Central memory CD8-positive, alpha-beta T cell (primary cell): ENCODE results near the gene FHAD1.
A peak's percentile ranks its signal among the peaks of the same experiment; 100 is the strongest.
"Not testable (repeated sequence)": the region's sequence is repeated elsewhere in the genome, so short reads cannot be mapped to it uniquely, and the experiment has no call there.

Experiments
- ATAC-seq: fragments of 150-1000 bp; cut with Tn5 transposase; replicated peaks from 2 replicates; pipeline ENCODE4 v1.10.0; 2022; ENCODE audit warnings: mild to moderate bottlenecking, moderate FRiP score, moderate number of reproducible peaks; ENCODE audit not compliant: poor library complexity, severe bottlenecking; ENCODE audit errors: extremely low read depth
- DNase-seq, 2 donors: peaks; one replicate each; pipeline ENCODE4 v3.0.0; 2021; ENCODE audit warnings: low spot score in 2 of 2
- H3K27ac Mint-ChIP-seq: one replicate; pipeline ENCODE4 v1.8.0; 2022; ENCODE audit warnings: low read depth, mild to moderate bottlenecking, moderate library complexity, mixed read lengths
- H3K27me3 Mint-ChIP-seq: one replicate; pipeline ENCODE4 v1.8.0; 2022; ENCODE audit warnings: mixed read lengths
- H3K36me3 Mint-ChIP-seq: one replicate; pipeline ENCODE4 v1.8.0; 2022; ENCODE audit warnings: mild to moderate bottlenecking, moderate library complexity, mixed read lengths; ENCODE audit not compliant: insufficient read depth
- H3K4me1 Mint-ChIP-seq: one replicate; pipeline ENCODE4 v1.8.0; 2022; ENCODE audit warnings: mixed read lengths
- H3K4me3 Mint-ChIP-seq: one replicate; pipeline ENCODE4 v1.8.0; 2022; ENCODE audit warnings: mild to moderate bottlenecking, moderate library complexity, mixed read lengths
- H3K9me3 Mint-ChIP-seq: one replicate; pipeline ENCODE4 v1.8.0; 2022; ENCODE audit warnings: mixed read lengths

The FHAD1 gene

GRCh38 chr1:15380601-15381508 is 133.8 kb downstream of the FHAD1 start:
- no peak overlapping the region for H3K27ac Mint-ChIP-seq
- H3K4me1 Mint-ChIP-seq: peaks cover 5% of the 10 kb centered on the region
- ATAC-seq (no peak), DNase-seq (no peak)
- no peak overlapping the region for H3K4me3 Mint-ChIP-seq
- H3K9me3 Mint-ChIP-seq: no peaks in the 10 kb centered on the region
- peaks cover 2% of the 10 kb centered on the region for H3K36me3 Mint-ChIP-seq
- H3K27me3 Mint-ChIP-seq: no peaks in the 10 kb centered on the region

- DNase-seq (no peak), ATAC-seq (no peak)
- peaks cover 8% of the 10 kb centered on the region for H3K4me1 Mint-ChIP-seq
- no peak overlapping the region for H3K4me3 Mint-ChIP-seq
- no peaks in the 10 kb centered on the region for H3K27me3 Mint-ChIP-seq
- no peak overlapping the region for H3K27ac Mint-ChIP-seq
- peaks cover 2% of the 10 kb centered on the region for H3K36me3 Mint-ChIP-seq
- H3K9me3 Mint-ChIP-seq: no peaks in the 10 kb centered on the region
These were observed 134.8 kb downstream of the FHAD1 start for GRCh38 chr1:15381805-15382204.

- DNase-seq (no peak), ATAC-seq (no peak)
- peaks cover 11% of the 10 kb centered on the region for H3K4me1 Mint-ChIP-seq
- H3K27ac Mint-ChIP-seq: no peak overlapping the region
- H3K4me3 Mint-ChIP-seq: no peak overlapping the region
- no peaks in the 10 kb centered on the region for H3K27me3 Mint-ChIP-seq
- H3K36me3 Mint-ChIP-seq: peaks cover 2% of the 10 kb centered on the region
- no peaks in the 10 kb centered on the region for H3K9me3 Mint-ChIP-seq
These were observed 135.8 kb downstream of the FHAD1 start for GRCh38 chr1:15382601-15383518.

- Mint-ChIP-seq H3K27me3 (no peaks in the 10 kb centered on the region), H3K27ac (no peak overlapping the region), H3K9me3 (no peaks in the 10 kb centered on the region), H3K36me3 (peaks cover 2% of the 10 kb centered on the region), H3K4me1 (peaks cover 11% of the 10 kb centered on the region), H3K4me3 (no peak overlapping the region)
- no peak for DNase-seq
- no peak for ATAC-seq
These were observed 136.8 kb downstream of the FHAD1 start for GRCh38 chr1:15383810-15384209.

GRCh38 chr1:15384301-15384901 is 137.4 kb downstream of the FHAD1 start:
- Mint-ChIP-seq H3K27ac (no peak overlapping the region), H3K27me3 (no peaks in the 10 kb centered on the region), H3K9me3 (no peaks in the 10 kb centered on the region), H3K4me1 (peaks cover 11% of the 10 kb centered on the region), H3K36me3 (peaks cover 1% of the 10 kb centered on the region), H3K4me3 (peak overlapping the region; percentile 25)
- no peak for ATAC-seq
- no peak for DNase-seq

- H3K9me3 Mint-ChIP-seq: no peaks in the 10 kb centered on the region
- no peak overlapping the region for H3K4me3 Mint-ChIP-seq
- peaks cover 11% of the 10 kb centered on the region for H3K4me1 Mint-ChIP-seq
- no peak overlapping the region for H3K27ac Mint-ChIP-seq
- peaks cover 2% of the 10 kb centered on the region for H3K36me3 Mint-ChIP-seq
- DNase-seq: no peak
- no peaks in the 10 kb centered on the region for H3K27me3 Mint-ChIP-seq
- no peak for ATAC-seq
These were observed 138.4 kb downstream of the FHAD1 start for GRCh38 chr1:15385420-15385819.

GRCh38 chr1:15386164-15386749 is 139.2 kb downstream of the FHAD1 start:
- Mint-ChIP-seq H3K4me1 (peaks cover 11% of the 10 kb centered on the region), H3K27me3 (no peaks in the 10 kb centered on the region), H3K27ac (peak overlapping the region; percentile 67), H3K9me3 (no peaks in the 10 kb centered on the region), H3K36me3 (peaks cover 2% of the 10 kb centered on the region), H3K4me3 (no peak overlapping the region)
- ATAC-seq: no peak
- DNase-seq: no peak

GRCh38 chr1:15388201-15388880 is 141.3 kb downstream of the FHAD1 start:
- ATAC-seq: no peak
- Mint-ChIP-seq H3K9me3 (no peaks in the 10 kb centered on the region), H3K27me3 (no peaks in the 10 kb centered on the region), H3K36me3 (peaks cover 2% of the 10 kb centered on the region), H3K27ac (no peak overlapping the region), H3K4me1 (peaks cover 11% of the 10 kb centered on the region), H3K4me3 (no peak overlapping the region)
- no peak for DNase-seq

GRCh38 chr1:15389828-15390227 is 142.8 kb downstream of the FHAD1 start:
- not testable (repeated sequence) for H3K27me3 Mint-ChIP-seq, DNase-seq, H3K27ac Mint-ChIP-seq, H3K4me3 Mint-ChIP-seq, ATAC-seq, H3K9me3 Mint-ChIP-seq, H3K4me1 Mint-ChIP-seq, H3K36me3 Mint-ChIP-seq

GRCh38 chr1:15390667-15391066 is 143.6 kb downstream of the FHAD1 start:
- Mint-ChIP-seq H3K9me3 (no peaks in the 10 kb centered on the region), H3K4me1 (peaks cover 7% of the 10 kb centered on the region), H3K27ac (no peak overlapping the region), H3K4me3 (no peak overlapping the region), H3K27me3 (no peaks in the 10 kb centered on the region), H3K36me3 (peaks cover 2% of the 10 kb centered on the region)
- no peak for DNase-seq
- ATAC-seq: no peak

- no peaks in the 10 kb centered on the region for H3K27me3 Mint-ChIP-seq
- no peaks in the 10 kb centered on the region for H3K9me3 Mint-ChIP-seq
- H3K4me1 Mint-ChIP-seq: peaks cover 7% of the 10 kb centered on the region
- no peak overlapping the region for H3K4me3 Mint-ChIP-seq
- DNase-seq (no peak), ATAC-seq (no peak)
- H3K36me3 Mint-ChIP-seq: peaks cover 2% of the 10 kb centered on the region
- no peak overlapping the region for H3K27ac Mint-ChIP-seq
These were observed 144.3 kb downstream of the FHAD1 start for GRCh38 chr1:15391366-15391765.
